SK-N-SH (cell line): ENCODE data around the gene LRRC25. TPM values are rescaled to one million over a fixed set of nuclear protein-coding genes. Genes with fewer than 3 reads are reported as not detected.

Experiments used
- CTCF ChIA-PET: fragments of 300-600, 350-600 bp; formaldehyde crosslinking; extraction: SDS; loops from one replicate; lab custom pipeline; 2021; lab: Yijun Ruan, JAX
- POLR2A ChIA-PET: fragments of 350-600 bp; sonication (Branson Sonifier 250); formaldehyde crosslinking; extraction: SDS; loops from one replicate; lab custom pipeline; 2020; ENCODE audit warnings: antibody characterized with exemption, inconsistent platforms; lab: Yijun Ruan, JAX
- DNase-seq: peaks from one replicate; pipeline ENCODE4 v3.0.0; 2012
- H2AFZ ChIP-seq: fragments of 200-600 bp; sonication (generic); 2 replicates; pipeline ENCODE4 v1.8.1; 2016; ENCODE audit warnings: antibody characterized with exemption, mild to moderate bottlenecking, low read depth
- H3F3A ChIP-seq: fragments of 200-600 bp; sonication (generic); replicated peaks from 2 replicates; pipeline ENCODE3; 2016; ENCODE audit warnings: antibody characterized with exemption, mild to moderate bottlenecking; ENCODE audit not compliant: insufficient read depth
- H3K27ac ChIP-seq, 2 experiments: fragments of 200-500 bp in 1 of 2; fragments of 200-600 bp in 1 of 2; sonication (Bioruptor generic) in 1 of 2; sonication (generic), shearing (Covaris generic) in 1 of 2; 2 replicates each; pipeline versions ENCODE4 v1.5.1 to v1.6.1; 2014 to 2016; ENCODE audit warnings: low read depth in 2 of 2, inconsistent platforms in 1 of 2, low read length in 1 of 2, mild to moderate bottlenecking in 1 of 2, mixed read lengths in 1 of 2
- H3K27me3 ChIP-seq: fragments of 200-600 bp; sonication (generic), shearing (Covaris generic); 2 replicates; pipeline ENCODE4 v1.6.1; 2016; ENCODE audit warnings: mixed run types; ENCODE audit not compliant: insufficient read depth
- H3K36me3 ChIP-seq, 2 experiments: fragments of 200-500 bp in 1 of 2; fragments of 200-600 bp in 1 of 2; sonication (Bioruptor generic) in 1 of 2; sonication (generic) in 1 of 2; replicated peaks in 1 of 2; 2 replicates each; pipeline versions ENCODE3 to v1.5.1; 2014 to 2016; ENCODE audit warnings: low read length in 1 of 2, mild to moderate bottlenecking in 1 of 2; ENCODE audit not compliant: insufficient read depth in 2 of 2, control insufficient read depth in 1 of 2
- H3K4me1 ChIP-seq, 2 experiments: fragments of 200-500 bp in 1 of 2; fragments of 200-600 bp in 1 of 2; sonication (Bioruptor generic) in 1 of 2; sonication (generic), shearing (Covaris generic) in 1 of 2; 2 replicates each; pipeline versions ENCODE4 v1.5.1 to v1.6.1; 2014 to 2016; ENCODE audit warnings: low read depth in 1 of 2, low read length in 1 of 2, mixed run types in 1 of 2; ENCODE audit not compliant: insufficient read depth in 2 of 2, control insufficient read depth in 1 of 2
- H3K4me2 ChIP-seq: fragments of 200-600 bp; sonication (generic), shearing (Covaris generic); 2 replicates; pipeline ENCODE4 v1.6.1; 2017; ENCODE audit warnings: mixed run types
- H3K4me3 ChIP-seq, 2 experiments: fragments of 200-500 bp in 1 of 2; fragments of 200-600 bp in 1 of 2; sonication (Bioruptor generic) in 1 of 2; sonication (generic), shearing (Covaris generic) in 1 of 2; 2 replicates each; pipeline versions ENCODE4 v1.5.1 to v1.8.1; 2014 to 2016; ENCODE audit warnings: low read depth in 2 of 2, inconsistent platforms in 1 of 2, low read length in 1 of 2, mild to moderate bottlenecking in 1 of 2, mixed read lengths in 1 of 2, moderate library complexity in 1 of 2
- H3K79me2 ChIP-seq: fragments of 200-600 bp; sonication (generic); 2 replicates; pipeline ENCODE4 v1.8.1; 2017; ENCODE audit warnings: mild to moderate bottlenecking; ENCODE audit not compliant: insufficient read depth
- H3K9ac ChIP-seq: fragments of 200-600 bp; sonication (generic); 2 replicates; pipeline ENCODE4 v1.6.1; 2017; ENCODE audit warnings: mixed run types
- H3K9me2 ChIP-seq: fragments of 200-600 bp; sonication (generic); 2 replicates; pipeline ENCODE4 v1.6.1; 2017; ENCODE audit warnings: mixed run types
- H3K9me3 ChIP-seq: fragments of 200-600 bp; sonication (generic); 2 replicates; pipeline ENCODE4 v1.6.1; 2017; ENCODE audit warnings: mixed run types, mild to moderate bottlenecking, moderate library complexity
- H4K20me1 ChIP-seq: fragments of 200-600 bp; sonication (generic); 2 replicates; pipeline ENCODE4 v1.6.1; 2017; ENCODE audit warnings: mild to moderate bottlenecking, mixed run types; ENCODE audit not compliant: insufficient read depth
- CHD2 ChIP-seq: fragments of 150-350 bp; IDR thresholded peaks from 2 replicates; pipeline ENCODE4 v1.6.1; 2018; ENCODE audit warnings: low read length; ENCODE audit not compliant: partially characterized antibody
- FOXJ3 ChIP-seq: sonication (generic); formaldehyde crosslinking; IDR thresholded peaks from 2 replicates; pipeline ENCODE4 v1.5.1; 2020; ENCODE audit warnings: mild to moderate bottlenecking, missing genetic modification reagents
- FOXM1 ChIP-seq: IDR thresholded peaks from 2 replicates; pipeline ENCODE4 v1.4.0; 2012; ENCODE audit warnings: low read depth, mild to moderate bottlenecking
- NFIC ChIP-seq: IDR thresholded peaks from 2 replicates; pipeline ENCODE4 v1.4.0; 2012; ENCODE audit warnings: borderline replicate concordance
- POLR2AphosphoS5 ChIP-seq: IDR thresholded peaks from 2 replicates; pipeline ENCODE4 v1.6.1; 2012; ENCODE audit warnings: low read depth, low read length
- RCOR1 ChIP-seq: fragments of 150-350 bp; IDR thresholded peaks from 2 replicates; pipeline ENCODE4 v1.6.1; 2017; ENCODE audit warnings: antibody characterized with exemption, low read length
- REST ChIP-seq: IDR thresholded peaks from 2 replicates; pipeline ENCODE4 v1.6.1; 2012; ENCODE audit warnings: mild to moderate bottlenecking, low read depth, low read length, moderate library complexity
- RFX5 ChIP-seq: IDR thresholded peaks from 2 replicates; pipeline ENCODE4 v1.6.1; 2012; ENCODE audit warnings: mild to moderate bottlenecking, improper control_type of control experiment, low read length
- TAF1 ChIP-seq: IDR thresholded peaks from 2 replicates; pipeline ENCODE4 v1.6.1; 2012; ENCODE audit warnings: low read depth, mild to moderate bottlenecking, low read length, moderate library complexity, borderline replicate concordance
- TEAD4 ChIP-seq: IDR thresholded peaks from 2 replicates; pipeline ENCODE4 v1.4.0; 2012; ENCODE audit warnings: mild to moderate bottlenecking, borderline replicate concordance; ENCODE audit not compliant: insufficient read depth
- YY1 ChIP-seq: IDR thresholded peaks from 2 replicates; pipeline ENCODE4 v1.4.0; 2012; ENCODE audit warnings: low read depth, mild to moderate bottlenecking
- WGBS: methylation state at CpG from one replicate; pipeline ENCODE4 v1.1.6; 2017; ENCODE audit warnings: low lambda C conversion rate; 5-methylcytosine and 5-hydroxymethylcytosine counted together
- polyA plus RNA-seq, 3 experiments: library from polyadenylated mRNA; depleted of rRNA; stranded (reverse); fragments of >200 nt; gene quantifications; 2 replicates each; pipeline ENCODE4 v1.2.3, GENCODE V29; 2012
- TF ChIP-seq, protein P1 (sequence below): IDR thresholded peaks from 2 replicates; pipeline ENCODE4 v1.4.0; 2012; ENCODE audit warnings: low read depth, borderline replicate concordance
- TF ChIP-seq, protein P2 (sequence below): fragments of 200-600 bp; sonication (generic); IDR thresholded peaks from 2 replicates; pipeline ENCODE4 v1.6.1; 2017; ENCODE audit warnings: antibody characterized with exemption, mild to moderate bottlenecking, moderate library complexity
- TF ChIP-seq, protein P3 (sequence below): IDR thresholded peaks from 2 replicates; pipeline ENCODE4 v1.4.0; 2012; ENCODE audit warnings: low read depth

Gene LRRC25
- polyA plus RNA-seq, 1 of the 3 experiments (the other 2 are of a cell fraction): not detected

DNA sequence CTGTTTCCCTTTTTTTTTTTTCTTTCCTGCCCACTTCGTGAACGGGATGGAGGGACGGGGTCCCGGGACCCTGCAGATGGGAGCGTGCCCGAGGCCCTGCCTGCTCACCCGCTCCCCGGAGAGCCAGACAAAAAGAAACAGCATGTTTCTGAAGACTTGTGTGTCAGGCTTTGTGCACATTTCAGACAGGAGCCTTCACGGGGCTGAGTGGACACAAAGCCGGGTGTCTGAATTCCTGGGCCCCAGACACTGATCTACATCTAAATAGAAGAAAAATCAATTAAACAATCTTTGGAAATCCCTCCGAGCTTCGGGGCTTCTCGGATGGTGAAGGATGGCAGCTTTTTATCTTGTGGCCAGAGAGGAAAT lies 52.9 kb downstream of the LRRC25 start:
- ChIA-PET POLR2A (no interaction called here), CTCF (interaction anchor here (0.8 to 9.3 kb wide), 3 partner anchors 44 to 70 kb away, joined by 3 to 217 read pairs (median 17); partner anchors contain the start of gene SSBP4)
- H4K20me1 ChIP-seq: no peaks in the 10 kb centered on the region
- DNase-seq: no peak
- no peak overlapping the region for H2AFZ ChIP-seq
- H3K9me3 ChIP-seq: no peaks in the 10 kb centered on the region
- no peaks in the 10 kb centered on the region for H3K79me2 ChIP-seq
- peaks cover 0 to 9% of the 10 kb centered on the region in 2 experiments; a peak in 1 of 4 replicates for H3K4me1 ChIP-seq
- no peak overlapping the region for H3K4me2 ChIP-seq
- no peak overlapping the region for H3K27ac ChIP-seq
- no peak for TF ChIP-seq NFIC
- TF ChIP-seq, protein P1, sequence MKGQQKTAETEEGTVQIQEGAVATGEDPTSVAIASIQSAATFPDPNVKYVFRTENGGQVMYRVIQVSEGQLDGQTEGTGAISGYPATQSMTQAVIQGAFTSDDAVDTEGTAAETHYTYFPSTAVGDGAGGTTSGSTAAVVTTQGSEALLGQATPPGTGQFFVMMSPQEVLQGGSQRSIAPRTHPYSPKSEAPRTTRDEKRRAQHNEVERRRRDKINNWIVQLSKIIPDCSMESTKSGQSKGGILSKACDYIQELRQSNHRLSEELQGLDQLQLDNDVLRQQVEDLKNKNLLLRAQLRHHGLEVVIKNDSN: no peak
- TF ChIP-seq, protein P2, sequence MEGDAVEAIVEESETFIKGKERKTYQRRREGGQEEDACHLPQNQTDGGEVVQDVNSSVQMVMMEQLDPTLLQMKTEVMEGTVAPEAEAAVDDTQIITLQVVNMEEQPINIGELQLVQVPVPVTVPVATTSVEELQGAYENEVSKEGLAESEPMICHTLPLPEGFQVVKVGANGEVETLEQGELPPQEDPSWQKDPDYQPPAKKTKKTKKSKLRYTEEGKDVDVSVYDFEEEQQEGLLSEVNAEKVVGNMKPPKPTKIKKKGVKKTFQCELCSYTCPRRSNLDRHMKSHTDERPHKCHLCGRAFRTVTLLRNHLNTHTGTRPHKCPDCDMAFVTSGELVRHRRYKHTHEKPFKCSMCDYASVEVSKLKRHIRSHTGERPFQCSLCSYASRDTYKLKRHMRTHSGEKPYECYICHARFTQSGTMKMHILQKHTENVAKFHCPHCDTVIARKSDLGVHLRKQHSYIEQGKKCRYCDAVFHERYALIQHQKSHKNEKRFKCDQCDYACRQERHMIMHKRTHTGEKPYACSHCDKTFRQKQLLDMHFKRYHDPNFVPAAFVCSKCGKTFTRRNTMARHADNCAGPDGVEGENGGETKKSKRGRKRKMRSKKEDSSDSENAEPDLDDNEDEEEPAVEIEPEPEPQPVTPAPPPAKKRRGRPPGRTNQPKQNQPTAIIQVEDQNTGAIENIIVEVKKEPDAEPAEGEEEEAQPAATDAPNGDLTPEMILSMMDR: no peak
- TF ChIP-seq YY1: no peak
- TF ChIP-seq TAF1: no peak
- TF ChIP-seq POLR2AphosphoS5: no peak
- no peak for TF ChIP-seq CHD2
- TF ChIP-seq, protein P3, sequence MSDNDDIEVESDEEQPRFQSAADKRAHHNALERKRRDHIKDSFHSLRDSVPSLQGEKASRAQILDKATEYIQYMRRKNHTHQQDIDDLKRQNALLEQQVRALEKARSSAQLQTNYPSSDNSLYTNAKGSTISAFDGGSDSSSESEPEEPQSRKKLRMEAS: no peak
- no peak for TF ChIP-seq FOXJ3 (CRISPR knock-in tag)
- no peak for TF ChIP-seq FOXM1
- no peak for TF ChIP-seq REST
- no peak for TF ChIP-seq TEAD4
- no peak for TF ChIP-seq RFX5
- TF ChIP-seq RCOR1: no peak
- no peaks in the 10 kb centered on the region for H3K9me2 ChIP-seq
- no peaks in the 10 kb centered on the region for H3K36me3 ChIP-seq
- H3K9ac ChIP-seq: no peak overlapping the region
- no peak overlapping the region for H3K4me3 ChIP-seq
- H3K27me3 ChIP-seq: no peaks in the 10 kb centered on the region
- WGBS: 79% methylated on average over 13 of the region's 13 CpGs
- H3F3A ChIP-seq: no peaks in the 10 kb centered on the region
